ENCODE data around the gene SCG5. TPM values are rescaled to one million over a fixed set of nuclear protein-coding genes. Genes with fewer than 3 reads are reported as not detected.
"Not testable (repeated sequence)": the region's sequence is repeated elsewhere in the genome, so short reads cannot be mapped to it uniquely, and the experiment has no call there.

SCG5 gene
- total RNA-seq: 10 to 100 TPM in 2 of 4 donors, 1 to 10 TPM in 2; 2.7 to 11.8 (median 8.3) TPM

GRCh38 chr15:32641517-32642059, at the start of gene SCG5:
Gene SCG5, plus strand, starts transcription at chr15:32641710. Its CDS starts 1,883 bp downstream, at chr15:32643593.
- no peaks in the 10 kb centered on the region for H3K27me3 ChIP-seq
- no peak within 1 kb of the TSS for H3K27ac ChIP-seq
- no peaks in the 10 kb centered on the region for H3K36me3 ChIP-seq
- intact Hi-C loops (cut with DNase I): no loop called here
- H3K4me3 ChIP-seq (replicated peaks in 1 of 3): peak within 1 kb of the TSS in 1 of 3 donors; percentile 5
- WGBS, 2 donors: 8 to 14% methylated on average over 19 to 22 of the region's 22 CpGs
- H3K9me3 ChIP-seq: no peaks in the 10 kb centered on the region
- peaks cover 0 to 4% of the 10 kb centered on the region in 2 donors for H3K4me1 ChIP-seq
- peak; percentile 48 to 57 for DNase-seq
- no peak for TF ChIP-seq CTCF (IDR thresholded peaks at IDR 0.05)
- TF ChIP-seq POLR2A (IDR thresholded peaks at IDR 0.05): no peak

- H3K4me3 ChIP-seq (replicated peaks in 1 of 3); DNase-seq; H3K27ac ChIP-seq; H3K36me3 ChIP-seq; H3K4me1 ChIP-seq; H3K27me3 ChIP-seq; intact Hi-C loops (cut with DNase I); H3K9me3 ChIP-seq: not testable (repeated sequence)
- 91% methylated on average over 5 of the region's 8 CpGs; no CpG with 5 or more reads in 1 of the 2 donors for WGBS, 2 donors
Observed at GRCh38 chr15:32593151-32593550, 48.4 kb upstream of the SCG5 start, which contains the start of gene GOLGA8N. Gene GOLGA8N, plus strand, starts transcription at chr15:32593456.

GRCh38 chr15:32609518-32609917, 32.0 kb upstream of the SCG5 start:
- DNase-seq; H3K27me3 ChIP-seq; H3K27ac ChIP-seq; H3K36me3 ChIP-seq; H3K4me1 ChIP-seq; H3K9me3 ChIP-seq; intact Hi-C loops (cut with DNase I); H3K4me3 ChIP-seq (replicated peaks in 1 of 3): not testable (repeated sequence)
- 100% methylated on average over 2 of the region's 2 CpGs for WGBS, 2 donors

- H3K9me3 ChIP-seq; H3K36me3 ChIP-seq; H3K4me3 ChIP-seq (replicated peaks in 1 of 3); H3K4me1 ChIP-seq; H3K27ac ChIP-seq; intact Hi-C loops (cut with DNase I); H3K27me3 ChIP-seq: not testable (repeated sequence)
- peak in 2 of 6 experiments; percentile 12 to 40 for TF ChIP-seq CTCF (IDR thresholded peaks at IDR 0.05)
- DNase-seq: peak in 1 of 2 donors; percentile 4
- WGBS, 2 donors: 3 to 4% methylated on average over 1 of the region's 3 CpGs
Observed at GRCh38 chr15:32610719-32611118, 30.8 kb upstream of the SCG5 start.

GRCh38 chr15:32614712-32615050, 26.8 kb upstream of the SCG5 start:
- H3K36me3 ChIP-seq; H3K27me3 ChIP-seq; H3K4me1 ChIP-seq; H3K9me3 ChIP-seq; intact Hi-C loops (cut with DNase I): not testable (repeated sequence)
- H3K4me3 ChIP-seq (replicated peaks in 1 of 3): peak overlapping the region in 2 of 3 donors; percentile 26 to 40
- DNase-seq: peak in 1 of 2 donors; percentile 60
- WGBS, 2 donors: 0% methylated on average over 11 of the region's 16 CpGs
- peak overlapping the region; percentile 34 to 67 (median 42) for H3K27ac ChIP-seq

GRCh38 chr15:32615051-32615870, 26.2 kb upstream of the SCG5 start, which contains the start of gene ARHGAP11A:
Gene ARHGAP11A, plus strand, starts transcription at chr15:32615504. Its CDS starts 708 bp downstream, at chr15:32616212.
- H3K27ac ChIP-seq: peak within 1 kb of the TSS; percentile 34 to 67 (median 42)
- H3K4me1 ChIP-seq; intact Hi-C loops (cut with DNase I); H3K9me3 ChIP-seq; H3K36me3 ChIP-seq; H3K27me3 ChIP-seq: not testable (repeated sequence)
- 1% methylated on average over 16 to 22 of the region's 43 CpGs for WGBS, 2 donors
- peak; percentile 72 to 78 for DNase-seq
- peak within 1 kb of the TSS in 2 of 3 donors; percentile 28 to 40 for H3K4me3 ChIP-seq (replicated peaks in 1 of 3)

GRCh38 chr15:32615871-32616426, 25.6 kb upstream of the SCG5 start:
- H3K36me3 ChIP-seq; H3K9me3 ChIP-seq; H3K4me1 ChIP-seq; H3K27me3 ChIP-seq; DNase-seq; intact Hi-C loops (cut with DNase I); H3K27ac ChIP-seq: not testable (repeated sequence)
- WGBS, 2 donors: 1 to 3% methylated on average over 20 to 23 of the region's 24 CpGs
- H3K4me3 ChIP-seq (replicated peaks in 1 of 3): peak overlapping the region in 1 of 3 donors; percentile 28

Measured in thyroid gland (tissue), 4 donors.